Esophagus muscularis mucosa (tissue), 4 donors: Measurements from ENCODE around the gene RNF175. TPM values are rescaled to one million over a fixed set of nuclear protein-coding genes. Genes with fewer than 3 reads are reported as not detected.

Experiments used
- DNase-seq: peaks from one replicate; pipeline ENCODE4 v3.0.0-alpha.2; 2017; ENCODE audit errors: extremely low spot score
- H3K27ac ChIP-seq, 4 donors: fragments of 200-600 bp; sonication (generic); replicated peaks in 1 of 4; 1 replicate in 3 of 4; 2 replicates in 1 of 4; pipeline ENCODE4 v1.5.1; 2016 to 2019; ENCODE audit warnings: mild to moderate bottlenecking in 1 of 4
- H3K27me3 ChIP-seq, 4 donors: fragments of 200-600 bp; sonication (generic); one replicate each; pipeline versions ENCODE4 v1.5.1 to v1.6.0; 2016 to 2019
- H3K36me3 ChIP-seq, 4 donors: fragments of 200-600 bp; sonication (generic); one replicate each; pipeline ENCODE4 v1.5.1; 2016 to 2019
- H3K4me1 ChIP-seq, 4 donors: fragments of 200-600 bp; sonication (generic); one replicate each; pipeline ENCODE4 v1.5.1; 2016 to 2019
- H3K4me3 ChIP-seq, 4 donors: fragments of 200-600 bp; sonication (generic); 1 replicate in 2 of 4; 2 replicates in 2 of 4; pipeline ENCODE4 v1.5.1; 2016 to 2019; ENCODE audit warnings: mild to moderate bottlenecking in 4 of 4, moderate library complexity in 1 of 4
- H3K9me3 ChIP-seq, 4 donors: fragments of 200-600 bp; sonication (generic); 1 replicate in 3 of 4; 2 replicates in 1 of 4; pipeline ENCODE4 v1.5.1; 2016 to 2019
- CTCF ChIP-seq, 3 experiments: fragments of 200-600 bp in 2 of 3; fragments of 450-650 bp in 1 of 3; sonication (generic) in 2 of 3; IDR thresholded peaks; one replicate each; pipeline ENCODE4 v1.5.1; 2017 to 2019; ENCODE audit warnings: antibody characterized with exemption in 3 of 3, mild to moderate bottlenecking in 2 of 3, moderate library complexity in 1 of 3
- EP300 ChIP-seq: sonication (generic); formaldehyde crosslinking; IDR thresholded peaks from one replicate; pipeline ENCODE4 v1.6.1; 2017; ENCODE audit warnings: antibody characterized with exemption
- POLR2A ChIP-seq: fragments of 450-650 bp; IDR thresholded peaks from one replicate; pipeline ENCODE4 v1.6.1; 2017; ENCODE audit warnings: antibody characterized with exemption, moderate library complexity, mild to moderate bottlenecking, low read depth
- POLR2AphosphoS5 ChIP-seq, 2 donors: sonication (generic); formaldehyde crosslinking; IDR thresholded peaks; one replicate each; pipeline ENCODE4 v1.6.1; 2017; ENCODE audit warnings: antibody characterized with exemption in 2 of 2
- WGBS: methylation state at CpG from one replicate; pipeline ENCODE4 v1.1.5; 2018; 5-methylcytosine and 5-hydroxymethylcytosine counted together
- intact Hi-C: fragments of 100-400 bp; cut with DNase I; formaldehyde crosslinking; loops from one replicate; pipeline ENCODE4 v1.15.1; 2023
- total RNA-seq, 4 donors: library from RNA; depleted of rRNA; stranded (reverse); fragments of >200 nt; gene quantifications; one replicate each; pipeline versions ENCODE4 v1.1.0 to v1.2.1, GENCODE V29; 2016

Gene RNF175
- total RNA-seq, 4 donors from 2014 or later: 0.19 to 1.4 (median 0.50) TPM; not detected in 1

GRCh38 chr4:153748378-153748777 lies 11.4 kb downstream of the RNF175 start:
- 68% methylated on average over 6 of the region's 6 CpGs for WGBS
- no peak for DNase-seq
- intact Hi-C loops: loop anchor here (5.0 kb wide), 1 partner anchor 116 kb away; no protein-coding TSS in a partner anchor
- Histone ChIP-seq H3K4me3 (no peak overlapping the region), H3K4me1 (peaks cover 0 to 4% (median 0%) of the 10 kb centered on the region in 4 donors), H3K9me3 (no peaks in the 10 kb centered on the region), H3K27me3 (no peaks in the 10 kb centered on the region), H3K36me3 (no peaks in the 10 kb centered on the region), H3K27ac (no peak overlapping the region)
- TF ChIP-seq CTCF (IDR thresholded peaks at IDR 0.05): no peak
- TF ChIP-seq POLR2A: no peak
- no peak for TF ChIP-seq POLR2AphosphoS5 (IDR thresholded peaks at IDR 0.05)
- TF ChIP-seq EP300: no peak

- TF ChIP-seq POLR2AphosphoS5 (IDR thresholded peaks at IDR 0.05) (no peak), POLR2A (no peak), CTCF (IDR thresholded peaks at IDR 0.05) (no peak), EP300 (no peak)
- intact Hi-C loops: loop anchor here (5.0 kb wide), 1 partner anchor 115 kb away; no protein-coding TSS in a partner anchor
- Histone ChIP-seq H3K4me3 (no peak overlapping the region), H3K27me3 (no peaks in the 10 kb centered on the region), H3K9me3 (no peaks in the 10 kb centered on the region), H3K4me1 (peaks cover 0 to 4% (median 0%) of the 10 kb centered on the region in 4 donors), H3K27ac (no peak overlapping the region), H3K36me3 (no peaks in the 10 kb centered on the region)
- WGBS: 81% methylated on average over 4 of the region's 4 CpGs
- DNase-seq: no peak
These were observed 12.3 kb downstream of the RNF175 start for GRCh38 chr4:153747406-153747955.

GRCh38 chr4:153745651-153746050 lies 14.2 kb downstream of the RNF175 start:
- intact Hi-C loops: loop anchor here (5.0 kb wide), 1 partner anchor 113 kb away; no protein-coding TSS in a partner anchor
- Histone ChIP-seq H3K27me3 (no peaks in the 10 kb centered on the region), H3K4me1 (peaks cover 0 to 4% (median 0%) of the 10 kb centered on the region in 4 donors), H3K27ac (no peak overlapping the region), H3K36me3 (no peaks in the 10 kb centered on the region), H3K9me3 (peaks cover 0 to 8% (median 7%) of the 10 kb centered on the region in 4 donors), H3K4me3 (no peak overlapping the region)
- TF ChIP-seq EP300 (no peak), POLR2A (no peak), CTCF (IDR thresholded peaks at IDR 0.05) (no peak), POLR2AphosphoS5 (IDR thresholded peaks at IDR 0.05) (no peak)
- DNase-seq: no peak

GRCh38 chr4:153741541-153741940 lies 18.3 kb downstream of the RNF175 start:
- Histone ChIP-seq H3K9me3 (peaks cover 0 to 12% (median 9%) of the 10 kb centered on the region in 4 donors), H3K4me1 (no peaks in the 10 kb centered on the region), H3K27me3 (no peaks in the 10 kb centered on the region), H3K4me3 (no peak overlapping the region), H3K27ac (no peak overlapping the region), H3K36me3 (no peaks in the 10 kb centered on the region)
- intact Hi-C loops: no loop called here
- DNase-seq: no peak
- 76% methylated on average over 2 of the region's 2 CpGs for WGBS
- TF ChIP-seq EP300 (no peak), CTCF (IDR thresholded peaks at IDR 0.05) (no peak), POLR2A (no peak), POLR2AphosphoS5 (IDR thresholded peaks at IDR 0.05) (no peak)
